ACHN (cell line): ENCODE data around the gene FOXRED1.

Experiments used
- DNase-seq: peaks from one replicate; pipeline ENCODE4 v3.0.0-alpha.2; 2015
- in situ Hi-C: cut with HindIII; loops from 2 replicates; pipeline ENCODE4 v1.10.0; 2017; ENCODE audit warnings: low sequenced_read_pairs, low pct_ligation_motif_present, low pct_unique_long_range_greater_than_20kb

Gene FOXRED1

DNA sequence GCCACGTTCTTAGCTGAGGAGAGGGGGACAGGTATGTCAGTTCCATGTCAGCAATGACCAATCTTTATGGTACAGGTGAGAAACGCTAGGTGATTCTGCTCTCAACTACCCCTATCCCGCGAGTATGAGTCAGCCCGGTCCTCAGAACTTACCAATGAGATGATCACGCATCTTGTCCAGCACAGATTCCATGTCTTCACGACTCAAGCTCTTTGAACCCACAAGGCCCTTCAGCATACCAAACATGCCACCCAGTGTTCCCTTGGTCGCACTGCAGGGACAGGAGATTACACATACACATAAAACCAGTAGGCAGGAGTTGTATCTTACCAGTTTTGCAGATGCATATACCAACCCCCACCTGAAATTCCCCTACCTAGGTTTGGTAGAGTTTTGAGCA, 3.1 kb upstream of the FOXRED1 start:
- peak; percentile 31 for DNase-seq

DNA sequence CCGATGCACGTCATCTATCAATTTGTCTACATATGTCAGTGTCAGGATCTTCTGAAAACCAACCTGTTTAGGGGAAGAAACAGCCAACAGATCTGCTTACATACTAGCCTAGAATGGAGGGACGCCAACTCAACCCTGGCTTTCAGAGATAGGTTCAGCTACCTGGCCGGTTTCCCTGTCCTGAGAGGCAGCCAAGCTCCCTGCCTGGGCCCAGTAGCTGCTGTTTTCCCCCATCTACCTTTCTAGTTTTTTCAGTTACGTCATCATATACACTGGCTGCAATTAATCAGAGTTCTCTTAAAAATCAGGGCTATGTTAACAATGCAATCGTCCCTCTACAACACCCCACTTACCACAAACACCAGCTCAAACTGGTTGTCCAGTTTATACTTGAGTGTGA, 1.3 kb upstream of the FOXRED1 start:
- no peak for DNase-seq
- in situ Hi-C loops = no loop called here

More for the DNA sequence above, 3.1 kb upstream of the FOXRED1 start:
- in situ Hi-C loops = no loop called here

DNA sequence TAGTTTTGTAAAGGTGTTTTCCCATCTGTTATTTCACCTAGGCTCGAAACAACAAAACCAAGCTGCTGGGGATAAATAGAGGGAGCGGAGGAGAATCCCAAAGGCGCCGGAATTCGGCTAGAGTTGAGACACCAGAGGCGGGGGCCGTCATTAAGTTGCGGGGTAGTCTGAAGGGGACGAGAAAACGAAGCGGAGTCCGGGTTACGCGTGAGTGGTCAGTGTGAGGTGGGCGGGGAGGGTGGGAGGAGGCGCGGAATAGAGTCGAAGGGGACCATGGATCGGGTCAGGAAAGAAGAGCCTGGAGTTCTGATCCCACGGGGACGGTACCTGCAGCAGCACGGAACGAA, 620 bp upstream of the FOXRED1 start:
- no peak for DNase-seq

DNA sequence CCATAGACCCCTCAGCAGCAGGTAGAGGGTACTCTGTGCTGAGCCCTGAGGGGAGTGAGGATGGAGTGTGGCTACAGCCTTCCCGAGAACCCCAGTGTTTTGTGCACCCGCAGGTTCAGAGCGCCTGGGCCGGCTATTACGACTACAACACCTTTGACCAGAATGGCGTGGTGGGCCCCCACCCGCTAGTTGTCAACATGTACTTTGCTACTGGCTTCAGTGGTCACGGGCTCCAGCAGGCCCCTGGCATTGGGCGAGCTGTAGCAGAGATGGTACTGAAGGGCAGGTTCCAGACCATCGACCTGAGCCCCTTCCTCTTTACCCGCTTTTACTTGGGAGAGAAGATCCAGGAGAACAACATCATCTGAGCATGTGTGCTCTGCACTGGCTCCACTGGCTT, 8.4 kb downstream of the FOXRED1 start:
- DNase-seq = no peak
- in situ Hi-C loops = no loop called here

More for the DNA sequence above, 620 bp upstream of the FOXRED1 start:
- in situ Hi-C loops = no loop called here

DNA sequence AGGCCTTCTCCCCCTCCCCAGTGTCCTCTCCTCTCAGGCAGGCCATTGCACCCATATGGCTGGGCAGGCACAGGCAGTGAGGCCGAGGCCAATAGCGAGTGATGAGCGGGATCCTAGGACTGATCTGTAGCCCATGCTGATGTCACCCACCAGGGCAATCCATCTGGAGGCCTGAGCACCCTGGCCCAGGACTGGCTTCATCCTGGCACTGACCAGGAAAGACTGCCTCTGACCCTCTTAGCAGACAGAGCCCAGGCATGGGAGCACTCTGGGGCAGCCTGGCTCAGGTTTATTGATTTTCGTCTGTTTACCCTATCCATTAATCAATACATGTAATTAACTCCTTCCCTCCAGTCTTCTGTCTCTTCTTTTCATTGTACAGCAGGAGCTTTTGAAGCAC, 8.8 kb downstream of the FOXRED1 start:
- no peak for DNase-seq
- in situ Hi-C loops = no loop called here

DNA sequence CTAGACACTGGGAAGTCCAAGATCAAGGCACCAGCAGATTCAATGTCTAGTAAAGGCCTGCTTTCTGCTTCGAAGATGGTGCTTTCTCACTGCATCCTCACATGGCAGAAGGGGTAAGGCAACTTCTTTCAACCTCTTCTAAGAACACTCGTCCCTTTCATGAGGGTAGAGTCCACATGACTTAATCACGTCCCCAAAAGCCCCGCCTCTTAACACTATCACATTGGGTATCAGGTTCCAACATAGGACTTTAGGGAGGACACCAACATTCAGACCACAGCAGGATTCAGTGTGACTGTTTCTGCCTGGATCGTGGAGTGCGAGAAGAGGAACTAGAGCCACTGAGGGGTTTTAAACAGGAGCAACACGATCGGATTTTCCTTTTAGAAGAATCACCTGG, 10.2 kb downstream of the FOXRED1 start:
- in situ Hi-C loops = no loop called here
- DNase-seq = no peak

DNA sequence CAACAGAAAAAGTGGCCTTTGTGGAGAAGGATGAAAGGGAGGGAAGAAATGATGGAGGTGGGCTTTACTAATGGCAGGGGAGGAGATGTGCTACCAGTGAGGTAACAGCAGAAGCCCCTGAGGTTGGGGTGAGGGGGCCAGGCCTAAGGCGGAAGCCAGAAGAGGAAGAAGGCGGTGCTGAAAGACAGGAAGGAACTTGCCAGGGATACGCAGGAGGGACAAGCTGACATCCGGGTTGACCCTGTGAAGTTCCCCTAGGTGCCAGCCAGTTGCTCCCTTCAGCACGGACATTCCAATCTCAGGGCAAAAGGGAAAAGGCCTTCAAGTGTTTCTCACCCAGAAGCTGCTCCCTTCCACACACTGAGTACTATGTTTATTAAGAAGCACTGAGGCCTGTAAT, 11.6 kb downstream of the FOXRED1 start:
- in situ Hi-C loops = no loop called here
- DNase-seq = no peak

DNA sequence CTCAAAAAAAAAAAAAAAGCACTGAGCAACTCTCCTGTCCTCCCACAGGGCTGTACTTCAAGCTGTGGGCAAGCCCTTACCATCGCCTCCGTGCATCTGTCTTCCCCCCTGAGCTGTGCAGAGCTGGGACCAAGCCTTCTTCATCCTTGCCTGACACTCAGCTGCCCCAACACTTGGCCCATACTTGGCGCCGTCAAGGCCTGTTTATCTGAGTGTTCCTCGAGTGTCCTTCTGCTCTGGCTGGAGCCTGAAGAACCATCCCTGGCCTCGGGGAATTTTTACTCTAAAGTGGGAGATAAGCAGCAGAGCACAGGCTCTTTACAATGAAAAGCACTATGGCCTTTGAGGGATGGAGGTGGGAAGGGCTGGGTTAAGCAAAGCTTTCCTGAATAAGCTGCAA, 12.3 kb downstream of the FOXRED1 start:
- in situ Hi-C loops = no loop called here
- DNase-seq = no peak

DNA sequence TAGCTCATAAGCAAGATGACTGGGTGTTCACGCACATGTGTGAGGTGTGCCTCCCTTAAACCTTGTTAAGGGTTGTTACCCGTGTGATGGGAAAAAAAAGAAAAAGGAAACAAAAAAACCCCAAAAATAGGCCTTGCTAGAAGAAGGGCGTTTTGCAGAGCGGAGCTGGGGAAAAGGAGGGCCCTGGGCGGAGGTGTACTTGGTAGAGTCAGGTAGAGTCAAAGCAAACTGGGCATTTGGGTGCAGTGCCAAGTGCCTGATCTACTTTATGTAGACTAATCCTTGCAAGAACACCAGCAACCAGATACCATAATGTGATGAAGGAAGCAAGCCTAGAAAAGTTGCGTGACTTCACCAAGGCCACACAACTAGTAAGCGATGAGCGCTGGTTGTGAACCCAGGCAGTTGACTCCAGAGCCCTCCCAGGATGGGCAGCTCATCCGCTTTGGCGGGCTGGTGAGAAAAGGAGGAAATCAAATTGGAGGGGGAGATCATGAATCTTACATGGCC, 12.8 kb downstream of the FOXRED1 start:
- no peak for DNase-seq
- in situ Hi-C loops = no loop called here

DNA sequence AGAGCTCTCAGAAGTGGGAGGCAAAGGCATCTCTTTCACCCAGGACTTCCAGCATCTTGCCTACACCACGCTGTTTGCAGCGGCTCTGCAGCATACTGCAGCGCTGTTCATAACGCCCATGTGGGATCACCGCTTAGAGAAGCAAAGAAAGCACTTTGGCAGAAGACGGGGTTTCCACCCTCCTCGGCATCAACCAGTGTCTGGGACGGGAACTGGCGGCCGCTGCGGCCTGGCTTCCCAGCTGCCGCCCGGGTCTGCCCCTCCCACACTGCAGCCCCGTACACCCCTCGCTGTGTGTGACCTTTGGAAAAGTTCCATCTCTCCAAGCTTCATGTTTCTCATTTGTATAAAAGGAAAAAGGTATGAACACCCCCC, 13.4 kb downstream of the FOXRED1 start:
- DNase-seq = peak; percentile 7
- in situ Hi-C loops = no loop called here

DNA sequence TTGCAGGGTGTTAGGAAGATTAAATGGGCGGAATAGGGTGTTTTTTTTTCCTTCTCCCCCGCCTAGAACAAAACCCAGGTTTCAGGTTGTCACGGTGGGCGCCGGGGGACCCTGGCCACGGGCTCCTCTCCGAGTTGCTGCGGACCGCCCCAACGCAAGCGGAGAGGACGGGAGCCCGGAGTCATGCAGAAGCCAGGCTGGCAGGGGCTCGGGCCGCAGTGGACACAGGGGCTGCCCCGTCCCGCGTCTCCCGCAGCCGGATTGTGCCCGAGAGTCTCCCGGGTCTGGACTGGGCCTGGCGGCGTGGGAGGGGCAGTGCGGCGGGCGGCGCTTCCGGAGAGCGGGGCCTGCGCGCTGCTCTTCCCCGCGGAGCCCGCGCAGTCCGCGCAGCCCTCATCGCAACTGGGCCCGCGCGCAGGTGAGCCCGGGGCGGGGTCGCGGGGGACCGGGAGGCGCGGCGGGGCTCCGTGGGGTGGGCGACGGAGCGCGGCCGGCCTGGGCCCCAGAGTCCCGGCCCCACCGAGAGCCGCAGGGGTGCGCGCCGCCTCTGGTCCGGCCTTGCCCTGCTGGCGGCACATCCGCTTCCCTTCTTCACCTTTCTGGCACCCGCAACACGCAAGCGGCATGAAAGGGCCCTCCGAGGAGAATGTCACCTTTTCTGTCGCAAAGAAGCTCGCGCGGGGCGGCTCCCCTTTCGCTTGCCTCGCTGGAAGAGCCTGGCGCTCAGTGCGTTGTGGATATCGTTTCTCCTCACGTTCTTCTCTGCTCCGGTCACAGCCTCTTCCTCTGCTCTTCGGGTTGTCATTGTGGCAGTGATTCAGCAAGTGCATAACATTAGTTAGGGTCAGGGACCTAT, 14.0 kb downstream of the FOXRED1 start, which contains the start of gene TIRAP:
Gene TIRAP, plus strand, starts transcription at position 358 of the 856 bp plus-strand sequence. CDS start 7,802 bp downstream, outside the sequence.
- peak; percentile 52 for DNase-seq
- in situ Hi-C loops = no loop called here

DNA sequence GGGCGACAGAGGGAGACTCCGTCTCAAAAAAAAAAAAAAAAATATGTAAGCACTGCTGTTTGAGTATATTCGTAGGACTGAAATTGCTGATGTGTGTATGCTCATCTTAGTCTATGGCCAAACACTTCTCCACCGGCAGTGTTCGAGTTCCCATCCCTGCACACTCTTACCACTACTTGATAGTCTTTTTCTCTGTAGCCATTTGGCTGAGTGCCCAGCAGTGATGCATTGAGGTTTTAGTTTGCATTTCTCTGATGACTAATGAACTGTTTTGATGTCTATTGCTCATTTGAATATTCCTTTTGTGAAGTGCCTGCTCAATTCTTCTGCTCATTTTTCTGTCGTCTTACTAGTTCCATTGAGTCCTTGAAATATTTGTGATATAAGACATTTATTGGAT, 15.9 kb downstream of the FOXRED1 start:
- in situ Hi-C loops = no loop called here
- peak; percentile 78 for DNase-seq

DNA sequence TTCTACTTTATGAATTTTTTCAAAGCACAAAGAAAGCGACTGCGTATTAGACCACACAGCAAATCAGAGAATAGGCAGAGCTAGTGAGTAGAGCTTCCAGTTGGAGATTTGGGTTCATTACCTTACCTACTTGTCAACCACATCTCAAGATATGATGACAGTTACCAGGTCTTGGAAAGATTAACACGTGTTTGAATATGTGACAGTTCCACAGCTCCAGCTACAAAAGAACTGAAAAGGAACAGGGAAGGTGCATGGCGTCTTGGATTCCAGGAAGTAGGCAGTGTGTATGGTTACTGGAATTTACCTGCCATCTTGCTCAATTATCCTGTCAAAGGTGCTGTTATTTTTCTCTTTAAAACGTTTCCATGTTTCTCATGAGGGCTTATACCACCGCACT, 19.3 kb downstream of the FOXRED1 start:
- no peak for DNase-seq
- in situ Hi-C loops = no loop called here

DNA sequence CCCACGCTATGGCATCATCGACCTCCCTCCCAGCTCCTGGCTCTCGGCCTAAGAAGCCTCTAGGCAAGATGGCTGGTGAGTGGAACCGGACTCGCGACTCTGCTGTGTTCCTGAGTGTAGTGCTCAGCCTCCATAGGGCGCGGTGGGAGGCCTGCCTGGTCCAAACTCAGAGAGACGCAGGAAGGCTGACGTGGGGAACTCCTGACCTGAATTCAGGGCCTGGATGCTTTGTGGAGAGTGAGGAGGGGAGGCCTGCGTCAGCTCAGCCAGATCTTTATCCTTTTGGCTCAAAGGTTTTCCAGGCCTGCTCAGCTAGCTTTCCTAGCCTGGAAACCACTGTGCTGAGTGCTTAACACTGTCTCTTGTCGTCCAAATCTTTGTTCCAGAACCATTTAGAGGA, 21.9 kb downstream of the FOXRED1 start:
- in situ Hi-C loops = no loop called here

DNA sequence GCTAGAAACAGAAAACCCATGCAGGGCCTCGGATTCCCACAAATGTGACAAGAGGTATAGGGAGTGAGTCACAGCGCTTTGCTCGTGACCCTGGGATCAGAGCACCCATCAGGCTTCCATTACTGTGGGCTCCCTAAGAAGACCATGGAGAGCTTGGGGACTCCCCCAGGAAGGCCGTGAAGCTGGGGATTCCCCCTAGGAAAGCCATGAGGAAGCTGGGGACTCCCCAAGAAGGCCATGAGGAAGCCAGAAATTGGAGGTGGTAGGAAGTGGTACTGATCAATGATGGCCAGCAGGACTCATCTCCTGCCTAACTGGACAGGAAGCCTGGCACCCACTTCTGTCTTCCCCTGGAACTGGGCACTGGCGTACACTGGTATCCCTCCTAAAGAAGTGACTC, 24.8 kb downstream of the FOXRED1 start:
- in situ Hi-C loops = no loop called here

More for the DNA sequence above, 21.9 kb downstream of the FOXRED1 start:
- no peak for DNase-seq

DNA sequence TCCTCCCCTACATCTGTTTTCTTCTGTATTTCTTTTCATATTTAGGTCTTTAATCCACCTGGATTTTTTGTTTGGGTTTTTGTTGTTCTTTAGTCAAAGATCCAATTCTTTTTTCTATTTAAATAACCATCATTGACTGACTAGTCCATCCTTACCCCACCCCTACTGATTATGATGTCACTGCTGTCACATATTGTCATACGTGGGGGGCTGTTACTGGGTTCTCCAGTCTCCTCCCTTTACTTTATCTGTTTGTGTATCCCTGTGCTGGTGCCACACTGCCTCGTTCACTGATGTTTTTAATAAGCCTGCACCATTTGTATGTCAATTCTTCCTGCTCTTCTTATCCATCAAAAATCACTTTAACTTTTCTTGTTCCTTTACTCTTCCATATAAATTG, 28.1 kb downstream of the FOXRED1 start:
- in situ Hi-C loops = no loop called here
- DNase-seq = no peak

More for the DNA sequence above, 24.8 kb downstream of the FOXRED1 start:
- DNase-seq = no peak

DNA sequence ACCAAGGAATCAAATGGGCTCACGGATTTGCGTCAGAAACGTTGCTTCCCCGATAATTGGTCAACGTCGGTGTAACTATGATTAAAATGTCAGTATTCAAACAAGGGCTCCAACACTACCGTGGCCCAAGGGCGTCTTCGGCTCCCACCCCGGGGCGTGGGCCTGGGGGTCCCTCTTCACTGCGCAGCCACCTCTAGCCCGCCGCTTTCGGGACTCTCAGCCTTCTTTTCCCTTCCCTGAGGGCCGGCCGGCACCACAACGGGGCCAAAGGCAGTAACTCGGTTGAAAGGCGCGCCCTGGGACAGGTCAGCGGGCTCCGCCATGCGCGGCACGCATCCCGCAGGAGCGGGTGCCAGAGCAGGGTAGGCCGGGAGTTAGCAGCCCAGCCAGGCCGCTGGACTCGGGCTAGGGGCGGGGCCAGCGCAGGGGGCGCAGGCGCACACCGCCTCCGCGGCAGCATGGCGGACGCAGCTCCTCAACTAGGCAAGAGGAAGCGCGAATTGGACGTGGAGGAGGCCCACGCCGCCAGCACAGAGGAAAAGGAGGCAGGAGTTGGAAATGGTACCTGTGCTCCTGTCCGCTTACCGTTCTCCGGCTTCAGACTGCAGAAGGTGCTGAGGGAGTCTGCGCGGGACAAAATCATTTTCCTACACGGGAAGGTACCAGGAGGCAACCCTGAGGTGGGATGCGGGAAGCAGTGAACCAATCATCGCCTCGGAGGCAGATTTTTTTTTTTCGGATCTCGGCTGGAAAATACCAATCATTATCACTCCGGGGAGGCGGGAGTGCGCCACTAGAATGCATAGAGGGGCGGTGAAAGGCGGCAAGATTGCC, 34.9 kb downstream of the FOXRED1 start, which contains the start of gene DCPS:
Gene DCPS, plus strand, starts transcription at position 438 of the 834 bp plus-strand sequence. Its CDS starts 21 bp downstream, at position 459.
- peak; percentile 86 for DNase-seq
- in situ Hi-C loops = no loop called here

DNA sequence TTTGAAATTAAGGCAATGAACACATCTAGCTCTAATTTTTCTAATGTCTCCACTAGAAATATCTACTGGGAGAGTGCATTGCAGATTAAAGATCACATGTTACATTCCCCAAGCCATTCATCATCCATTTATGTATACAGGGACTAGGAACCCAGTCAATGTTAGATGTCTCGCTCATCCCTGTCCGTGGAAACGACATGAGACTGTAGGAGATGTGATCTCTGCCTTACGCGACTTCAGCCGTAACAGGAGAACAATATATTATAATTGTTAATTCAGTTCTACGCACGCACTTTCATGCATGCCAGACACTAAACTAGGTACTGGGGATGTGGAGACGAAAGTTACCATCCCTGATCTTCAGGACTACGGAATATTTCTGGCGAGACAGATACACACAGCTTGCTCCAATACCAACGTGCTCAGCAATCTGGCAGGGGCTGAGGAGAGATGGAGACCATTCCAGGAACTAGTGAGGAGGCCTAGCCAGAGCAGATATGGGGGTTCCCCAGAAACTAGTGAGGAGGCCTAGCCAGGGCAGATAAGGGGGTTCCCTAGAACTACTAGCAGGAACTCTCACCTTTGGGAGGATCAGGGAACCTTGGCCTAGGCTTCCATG, 35.6 kb downstream of the FOXRED1 start:
- DNase-seq = no peak
- in situ Hi-C loops = no loop called here

DNA sequence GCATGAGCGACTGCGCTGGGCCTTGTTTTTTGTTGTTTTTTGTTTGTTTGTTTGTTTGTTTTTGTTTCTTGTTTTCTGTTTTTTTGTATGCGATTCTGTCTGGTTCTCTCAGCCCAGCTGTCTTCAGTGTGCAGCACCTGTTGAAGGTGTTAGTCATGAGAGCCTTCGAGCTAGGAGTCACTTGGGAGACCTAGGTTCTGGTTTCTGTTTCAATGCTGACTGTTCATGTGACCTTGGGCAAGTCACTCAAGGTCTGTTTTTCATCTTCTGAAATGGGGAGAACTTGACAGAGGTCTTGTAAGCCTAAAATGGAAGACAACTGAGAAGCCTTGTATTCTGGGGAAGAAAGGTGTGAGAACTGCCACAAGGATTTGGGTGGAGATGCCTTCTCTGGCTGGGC, 36.7 kb downstream of the FOXRED1 start:
- in situ Hi-C loops = no loop called here
- DNase-seq = no peak
